ENCODE data around the gene ACSS2. TPM values are rescaled to one million over a fixed set of nuclear protein-coding genes. Genes with fewer than 3 reads are reported as not detected.

ACSS2 gene
- total and polyA plus RNA-seq, 8 donors = 50.4 to 152 (median 58.7) TPM

DNA sequence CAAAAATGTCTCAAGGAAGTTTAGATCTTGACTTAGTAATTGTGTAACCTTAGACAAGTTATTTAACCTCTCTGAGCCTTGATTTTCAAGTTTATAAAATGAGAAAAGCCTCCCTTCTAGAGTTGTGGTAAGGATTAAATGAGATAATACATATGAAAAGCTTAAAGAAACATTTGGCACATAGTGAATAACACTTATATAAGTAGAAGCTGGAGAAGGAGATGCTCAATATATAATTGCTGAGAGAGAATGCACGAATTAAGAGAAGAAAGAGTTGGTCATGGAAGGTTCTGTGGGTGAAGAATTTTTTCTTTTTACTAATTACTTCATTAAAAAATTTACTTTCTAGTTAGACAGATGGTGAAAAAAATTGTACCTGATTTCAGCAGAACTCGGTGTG lies 5.3 kb downstream of the ACSS2 start:
- Histone ChIP-seq H3K4me1 (peaks cover 5 to 19% of the 10 kb centered on the region in 2 donors), H3K4me3 (no peak overlapping the region), H3K27me3 (no peaks in the 10 kb centered on the region), H3K36me3 (peaks cover 0 to 39% of the 10 kb centered on the region in 2 donors), H3K27ac (no peak overlapping the region), H3K9me3 (no peaks in the 10 kb centered on the region)
- intact Hi-C loops (cut with DNase I) = no loop called here
- DNase-seq (no peak), ATAC-seq (no peak)
- TF ChIP-seq, protein P1, sequence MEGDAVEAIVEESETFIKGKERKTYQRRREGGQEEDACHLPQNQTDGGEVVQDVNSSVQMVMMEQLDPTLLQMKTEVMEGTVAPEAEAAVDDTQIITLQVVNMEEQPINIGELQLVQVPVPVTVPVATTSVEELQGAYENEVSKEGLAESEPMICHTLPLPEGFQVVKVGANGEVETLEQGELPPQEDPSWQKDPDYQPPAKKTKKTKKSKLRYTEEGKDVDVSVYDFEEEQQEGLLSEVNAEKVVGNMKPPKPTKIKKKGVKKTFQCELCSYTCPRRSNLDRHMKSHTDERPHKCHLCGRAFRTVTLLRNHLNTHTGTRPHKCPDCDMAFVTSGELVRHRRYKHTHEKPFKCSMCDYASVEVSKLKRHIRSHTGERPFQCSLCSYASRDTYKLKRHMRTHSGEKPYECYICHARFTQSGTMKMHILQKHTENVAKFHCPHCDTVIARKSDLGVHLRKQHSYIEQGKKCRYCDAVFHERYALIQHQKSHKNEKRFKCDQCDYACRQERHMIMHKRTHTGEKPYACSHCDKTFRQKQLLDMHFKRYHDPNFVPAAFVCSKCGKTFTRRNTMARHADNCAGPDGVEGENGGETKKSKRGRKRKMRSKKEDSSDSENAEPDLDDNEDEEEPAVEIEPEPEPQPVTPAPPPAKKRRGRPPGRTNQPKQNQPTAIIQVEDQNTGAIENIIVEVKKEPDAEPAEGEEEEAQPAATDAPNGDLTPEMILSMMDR (IDR thresholded peaks at IDR 0.05) = no peak

DNA sequence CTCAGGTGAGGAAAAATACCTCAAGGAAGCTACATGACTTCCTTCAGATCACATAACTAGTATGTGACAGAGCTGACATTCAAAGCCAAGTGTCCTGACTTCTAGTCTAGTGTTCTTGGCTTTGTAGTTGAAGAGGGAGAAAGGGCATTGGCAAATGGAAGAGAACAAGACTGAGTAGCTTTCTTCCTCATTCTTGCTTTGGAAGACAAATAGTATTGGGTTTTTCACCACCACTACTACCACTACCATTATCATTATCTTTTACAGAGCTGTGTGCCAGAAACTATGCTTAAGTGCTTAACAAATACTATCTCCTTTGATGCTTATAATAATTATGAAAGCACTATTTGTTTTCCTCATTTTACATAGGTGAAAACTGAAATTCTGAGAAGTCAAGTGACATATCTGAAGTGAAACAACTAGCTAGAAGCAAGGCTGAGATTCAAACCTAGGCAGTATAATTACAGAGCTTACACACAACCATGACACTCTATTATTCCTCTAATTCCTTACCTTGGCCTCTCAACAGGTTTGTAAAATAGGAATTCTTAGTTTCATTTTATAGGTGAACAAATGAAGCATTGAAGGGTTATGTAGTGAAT lies 6.8 kb downstream of the ACSS2 start:
- DNase-seq = no peak
- Histone ChIP-seq H3K9me3 (no peaks in the 10 kb centered on the region), H3K36me3 (peaks cover 0 to 41% of the 10 kb centered on the region in 2 donors), H3K27me3 (no peaks in the 10 kb centered on the region), H3K4me3 (no peak overlapping the region), H3K27ac (no peak overlapping the region), H3K4me1 (peaks cover 5 to 7% of the 10 kb centered on the region in 2 donors)
- ATAC-seq = peak; percentile 78
- TF ChIP-seq, protein P1 (IDR thresholded peaks at IDR 0.05) = no peak
- intact Hi-C loops (cut with DNase I) = no loop called here

DNA sequence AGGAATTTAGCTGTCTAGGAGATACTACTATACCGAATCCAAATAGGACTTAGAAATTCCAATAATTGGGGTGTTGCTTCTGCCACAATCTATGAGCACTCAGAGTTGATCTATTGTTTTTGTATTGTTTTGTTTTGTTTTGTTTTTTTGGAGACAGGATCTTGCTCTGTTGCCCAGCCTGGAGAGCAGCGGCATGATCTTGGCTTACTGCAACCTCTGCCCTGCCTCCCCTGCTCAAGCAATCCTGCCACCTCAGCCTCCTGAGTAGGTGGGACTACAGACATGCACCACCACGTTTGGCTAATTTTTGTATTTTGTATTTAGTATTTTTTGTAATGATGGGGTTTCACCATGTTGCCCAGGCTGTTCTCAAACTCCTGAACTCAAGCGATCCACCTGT lies 7.4 kb downstream of the ACSS2 start:
- DNase-seq = no peak
- Histone ChIP-seq H3K36me3 (peaks cover 0 to 41% of the 10 kb centered on the region in 2 donors), H3K9me3 (no peaks in the 10 kb centered on the region), H3K4me1 (peaks cover 6 to 9% of the 10 kb centered on the region in 2 donors), H3K27ac (peak overlapping the region in 1 of 2 donors; percentile 3), H3K4me3 (no peak overlapping the region), H3K27me3 (no peaks in the 10 kb centered on the region)
- ATAC-seq = no peak
- intact Hi-C loops (cut with DNase I) = no loop called here
- TF ChIP-seq, protein P1 (IDR thresholded peaks at IDR 0.05) = no peak

DNA sequence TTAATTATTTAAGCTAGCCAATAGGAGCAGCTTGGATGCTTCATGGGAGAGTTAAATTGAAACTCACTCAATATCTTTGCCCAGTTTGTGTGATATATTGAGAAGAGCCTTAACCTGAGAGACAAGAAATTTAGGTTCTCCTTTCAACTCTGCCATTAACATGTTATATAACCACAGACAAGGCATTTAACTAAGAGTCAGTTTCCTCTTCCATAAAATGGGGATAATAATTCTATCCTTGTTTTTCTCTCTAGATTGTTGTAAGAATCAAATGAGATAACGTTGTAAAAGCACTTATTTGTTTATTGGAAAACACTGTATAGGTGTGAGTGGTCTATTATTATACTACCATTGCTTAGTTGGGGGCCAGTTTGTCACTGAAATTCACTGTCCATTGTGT lies 7.8 kb downstream of the ACSS2 start:
- H3K4me3 ChIP-seq = no peak overlapping the region
- no peaks in the 10 kb centered on the region for H3K9me3 ChIP-seq
- intact Hi-C loops (cut with DNase I) = no loop called here
- H3K27ac ChIP-seq = peak overlapping the region in 1 of 2 donors; percentile 3
- ATAC-seq (no peak), DNase-seq (no peak)
- H3K27me3 ChIP-seq = no peaks in the 10 kb centered on the region
- H3K36me3 ChIP-seq = peaks cover 0 to 41% of the 10 kb centered on the region in 2 donors
- TF ChIP-seq, protein P1 (IDR thresholded peaks at IDR 0.05) = no peak
- peaks cover 6 to 9% of the 10 kb centered on the region in 2 donors for H3K4me1 ChIP-seq

DNA sequence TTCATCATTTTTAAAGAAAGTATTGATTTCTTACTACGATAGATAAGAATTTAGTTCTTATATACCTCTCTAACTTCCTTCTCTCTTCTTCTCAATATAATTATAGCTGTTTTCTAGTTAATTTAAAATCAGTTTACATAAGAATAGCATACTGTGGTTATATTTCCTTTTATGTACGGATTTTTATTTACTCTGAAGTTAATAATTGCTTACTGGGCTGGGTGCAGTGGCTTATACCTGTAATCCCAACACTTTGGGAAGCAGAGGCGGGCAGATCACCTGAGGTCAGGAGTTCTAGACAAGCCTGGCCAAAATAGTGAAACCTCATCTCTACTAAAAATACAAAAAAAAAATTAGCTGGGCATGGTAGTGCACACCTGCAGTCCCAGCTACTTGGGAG lies 9.7 kb downstream of the ACSS2 start:
- Histone ChIP-seq H3K36me3 (peaks cover 0 to 41% of the 10 kb centered on the region in 2 donors), H3K27me3 (no peaks in the 10 kb centered on the region), H3K4me3 (no peak overlapping the region), H3K27ac (no peak overlapping the region), H3K4me1 (peaks cover 9 to 16% of the 10 kb centered on the region in 2 donors), H3K9me3 (no peaks in the 10 kb centered on the region)
- no peak for DNase-seq
- TF ChIP-seq, protein P1 (IDR thresholded peaks at IDR 0.05) = no peak
- no peak for ATAC-seq
- intact Hi-C loops (cut with DNase I) = no loop called here

All from left lung (tissue), 10 donors.